Testis (tissue), 3 donors: ENCODE data around the gene PTPRG. TPM values are rescaled to one million over a fixed set of nuclear protein-coding genes. Genes with fewer than 3 reads are reported as not detected.

Experiments used
- DNase-seq: peaks from one replicate; pipeline ENCODE4 v3.0.0-alpha.2; 2019
- H3K27ac ChIP-seq, 2 donors: fragments of 200-600 bp; sonication (generic); one replicate each; pipeline ENCODE4 v1.5.1; 2019
- H3K27me3 ChIP-seq: fragments of 200-600 bp; sonication (generic); one replicate; pipeline ENCODE4 v1.5.1; 2019
- H3K36me3 ChIP-seq: fragments of 200-600 bp; sonication (generic); one replicate; pipeline ENCODE4 v1.5.1; 2017; ENCODE audit warnings: low read depth; ENCODE audit errors: missing control alignments
- H3K4me1 ChIP-seq: fragments of 200-600 bp; sonication (generic); one replicate; pipeline ENCODE4 v1.5.1; 2019
- H3K4me3 ChIP-seq, 2 donors: fragments of 200-600 bp; sonication (generic); one replicate each; pipeline ENCODE4 v1.5.1; 2017 to 2019
- H3K9me3 ChIP-seq: fragments of 200-600 bp; sonication (generic); one replicate; pipeline ENCODE4 v1.5.1; 2017
- POLR2A ChIP-seq: fragments of 450-650 bp; IDR thresholded peaks from one replicate; pipeline ENCODE4 v1.6.1; 2017; ENCODE audit warnings: antibody characterized with exemption, mild to moderate bottlenecking, moderate library complexity
- WGBS, 2 donors: methylation state at CpG; one replicate each; pipeline ENCODE4 v1.1.5; 2018; 5-methylcytosine and 5-hydroxymethylcytosine counted together
- intact Hi-C: fragments of 100-400 bp; cut with DNase I; formaldehyde crosslinking; loops from one replicate; pipeline ENCODE4 v1.15.1; 2023; ENCODE audit warnings: low total_unique reads
- polyA plus RNA-seq: library from polyadenylated mRNA; stranded (reverse); fragments of 350-450 nt; fragmentation: Illumina TruSeq; extraction: RNeasy Lipid Tissue Mini Kit (QIAGEN cat#74804); gene quantifications from one replicate; pipeline ENCODE4 v1.2.3, GENCODE V29; 2014; ENCODE audit warnings: low read depth, low replicate concordance; ENCODE audit not compliant: insufficient read depth
- total RNA-seq, 2 donors: library from RNA; depleted of rRNA; stranded (reverse); fragments of >200 nt; gene quantifications; one replicate each; pipeline ENCODE4 v1.2.3, GENCODE V29; 2016
- TF ChIP-seq, protein P1 (sequence below), 3 experiments: fragments of 450-650 bp in 2 of 3; fragments of 200-600 bp in 1 of 3; sonication (generic) in 1 of 3; IDR thresholded peaks; one replicate each; pipeline ENCODE4 v1.5.1; 2016 to 2019; ENCODE audit warnings: antibody characterized with exemption in 3 of 3, mild to moderate bottlenecking in 2 of 3, moderate library complexity in 1 of 3

PTPRG gene
- total and polyA plus RNA-seq, 3 donors from 2014 or later: 26.3 to 107 (median 75.4) TPM

DNA sequence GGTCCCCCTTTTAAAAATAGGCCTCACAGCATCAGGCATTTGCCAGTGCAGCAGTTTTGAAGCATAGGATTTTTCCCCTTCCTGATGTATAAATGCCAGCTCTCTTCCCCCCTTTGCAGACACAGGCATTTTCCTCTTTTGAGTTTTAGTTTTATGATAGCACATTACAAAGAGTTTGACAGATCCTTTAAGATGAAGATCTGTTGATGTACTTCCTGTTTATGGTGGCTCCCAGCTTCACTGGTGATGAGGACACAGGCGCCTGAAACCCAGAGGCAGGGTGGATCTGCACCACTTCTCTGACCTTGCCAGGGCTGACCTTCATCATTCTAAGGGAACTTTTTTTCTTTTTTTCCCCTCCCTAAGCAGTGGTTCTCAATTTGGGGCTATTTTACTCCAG lies 243.4 kb downstream of the PTPRG start:
- H3K9me3 ChIP-seq: no peaks in the 10 kb centered on the region

DNA sequence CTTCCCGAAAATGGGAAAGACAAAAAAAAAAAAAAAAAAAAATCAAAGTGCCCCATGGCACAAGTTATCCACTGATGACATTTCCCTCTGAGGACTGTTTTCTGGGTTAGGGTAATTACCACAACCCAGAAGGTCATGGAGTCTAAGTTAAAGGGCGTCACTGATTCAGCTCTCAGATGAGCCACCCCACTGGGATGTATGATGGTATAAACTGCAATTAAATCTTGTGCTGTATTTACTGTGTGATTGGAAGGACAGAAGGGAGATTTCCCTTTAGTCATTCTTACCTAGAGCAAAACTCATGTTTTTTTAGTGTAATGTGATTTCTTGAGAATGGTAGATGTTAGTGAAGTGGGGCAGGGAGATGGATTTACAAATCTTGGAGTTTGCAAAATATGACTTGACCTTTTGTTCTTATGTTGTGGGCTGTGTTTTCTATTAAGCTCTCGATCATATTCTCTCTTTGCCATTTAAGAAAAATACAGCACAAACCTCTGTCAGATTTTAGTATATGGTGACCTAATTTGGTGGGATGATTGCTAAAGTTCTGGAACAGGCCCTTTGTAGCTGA lies 244.2 kb downstream of the PTPRG start:
- Histone ChIP-seq H3K27me3 (no peaks in the 10 kb centered on the region), H3K9me3 (no peaks in the 10 kb centered on the region), H3K4me3 (no peak overlapping the region), H3K4me1 (peaks cover 54% of the 10 kb centered on the region), H3K27ac (peak overlapping the region; percentile 62 to 71), H3K36me3 (no peaks in the 10 kb centered on the region)
- TF ChIP-seq, protein P1, sequence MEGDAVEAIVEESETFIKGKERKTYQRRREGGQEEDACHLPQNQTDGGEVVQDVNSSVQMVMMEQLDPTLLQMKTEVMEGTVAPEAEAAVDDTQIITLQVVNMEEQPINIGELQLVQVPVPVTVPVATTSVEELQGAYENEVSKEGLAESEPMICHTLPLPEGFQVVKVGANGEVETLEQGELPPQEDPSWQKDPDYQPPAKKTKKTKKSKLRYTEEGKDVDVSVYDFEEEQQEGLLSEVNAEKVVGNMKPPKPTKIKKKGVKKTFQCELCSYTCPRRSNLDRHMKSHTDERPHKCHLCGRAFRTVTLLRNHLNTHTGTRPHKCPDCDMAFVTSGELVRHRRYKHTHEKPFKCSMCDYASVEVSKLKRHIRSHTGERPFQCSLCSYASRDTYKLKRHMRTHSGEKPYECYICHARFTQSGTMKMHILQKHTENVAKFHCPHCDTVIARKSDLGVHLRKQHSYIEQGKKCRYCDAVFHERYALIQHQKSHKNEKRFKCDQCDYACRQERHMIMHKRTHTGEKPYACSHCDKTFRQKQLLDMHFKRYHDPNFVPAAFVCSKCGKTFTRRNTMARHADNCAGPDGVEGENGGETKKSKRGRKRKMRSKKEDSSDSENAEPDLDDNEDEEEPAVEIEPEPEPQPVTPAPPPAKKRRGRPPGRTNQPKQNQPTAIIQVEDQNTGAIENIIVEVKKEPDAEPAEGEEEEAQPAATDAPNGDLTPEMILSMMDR (IDR thresholded peaks at IDR 0.05): no peak
- no peak for TF ChIP-seq POLR2A
- no peak for DNase-seq
- 36 to 46% methylated on average over 3 of the region's 3 CpGs for WGBS, 2 donors
- intact Hi-C loops: no loop called here

More for the DNA sequence above, 243.4 kb downstream of the PTPRG start:
- intact Hi-C loops: no loop called here
- Histone ChIP-seq H3K4me3 (no peak overlapping the region), H3K27ac (peak overlapping the region; percentile 62 to 71), H3K36me3 (no peaks in the 10 kb centered on the region), H3K27me3 (no peaks in the 10 kb centered on the region), H3K4me1 (peaks cover 45% of the 10 kb centered on the region)
- WGBS, 2 donors: 60 to 71% methylated on average over 1 of the region's 1 CpG
- TF ChIP-seq, protein P1 (IDR thresholded peaks at IDR 0.05): no peak
- no peak for TF ChIP-seq POLR2A
- DNase-seq: no peak

DNA sequence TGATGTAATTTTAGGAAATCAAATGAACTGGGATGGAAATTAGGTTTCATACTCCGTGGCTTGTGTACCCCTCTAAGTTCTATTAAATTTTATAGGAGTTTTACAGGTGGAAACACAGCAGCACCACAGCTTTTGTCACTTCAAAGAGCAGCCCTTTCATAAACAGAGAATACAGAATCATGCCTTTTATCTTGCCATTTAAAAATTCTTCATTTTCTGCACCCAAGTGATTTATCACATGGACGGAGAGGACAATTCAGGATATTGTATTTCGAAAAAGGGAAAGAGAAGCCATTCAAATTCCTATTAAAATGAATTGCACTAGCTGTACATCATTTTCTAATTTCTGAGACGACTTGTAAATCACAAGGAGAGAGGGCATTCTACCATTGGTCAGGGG lies 245.4 kb downstream of the PTPRG start:
- Histone ChIP-seq H3K36me3 (no peaks in the 10 kb centered on the region), H3K4me3 (no peak overlapping the region), H3K27me3 (no peaks in the 10 kb centered on the region), H3K27ac (peak overlapping the region; percentile 62 to 71), H3K9me3 (no peaks in the 10 kb centered on the region), H3K4me1 (peaks cover 57% of the 10 kb centered on the region)
- WGBS, 2 donors: 80 to 83% methylated on average over 4 of the region's 4 CpGs
- DNase-seq: no peak
- TF ChIP-seq, protein P1 (IDR thresholded peaks at IDR 0.05): no peak
- no peak for TF ChIP-seq POLR2A
- intact Hi-C loops: no loop called here

DNA sequence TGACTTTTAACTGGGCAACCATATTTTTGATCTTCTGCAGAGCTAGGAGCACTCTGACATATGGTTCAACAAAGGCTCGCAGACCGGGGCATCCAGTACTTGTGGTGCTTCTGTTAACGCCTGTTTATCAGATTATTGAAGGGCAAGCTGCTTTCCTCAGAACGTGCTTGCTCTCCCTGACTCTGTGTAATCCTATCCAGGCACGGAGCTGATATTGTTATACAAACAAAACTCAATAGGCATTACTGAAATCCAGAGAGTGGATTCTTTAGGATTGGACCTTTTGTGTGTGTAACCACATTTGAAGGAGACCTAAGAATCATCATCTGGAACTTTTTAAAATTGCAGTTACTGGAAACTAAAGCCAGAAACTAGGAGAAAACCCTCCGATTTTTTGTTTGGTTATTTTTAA lies 246.5 kb downstream of the PTPRG start:
- DNase-seq: peak; percentile 44
- Histone ChIP-seq H3K4me1 (peaks cover 57% of the 10 kb centered on the region), H3K36me3 (no peaks in the 10 kb centered on the region), H3K4me3 (no peak overlapping the region), H3K9me3 (no peaks in the 10 kb centered on the region), H3K27me3 (no peaks in the 10 kb centered on the region), H3K27ac (peak overlapping the region; percentile 42 to 62)
- intact Hi-C loops: no loop called here
- 23 to 40% methylated on average over 6 of the region's 6 CpGs for WGBS, 2 donors
- TF ChIP-seq, protein P1 (IDR thresholded peaks at IDR 0.05): no peak
- no peak for TF ChIP-seq POLR2A

DNA sequence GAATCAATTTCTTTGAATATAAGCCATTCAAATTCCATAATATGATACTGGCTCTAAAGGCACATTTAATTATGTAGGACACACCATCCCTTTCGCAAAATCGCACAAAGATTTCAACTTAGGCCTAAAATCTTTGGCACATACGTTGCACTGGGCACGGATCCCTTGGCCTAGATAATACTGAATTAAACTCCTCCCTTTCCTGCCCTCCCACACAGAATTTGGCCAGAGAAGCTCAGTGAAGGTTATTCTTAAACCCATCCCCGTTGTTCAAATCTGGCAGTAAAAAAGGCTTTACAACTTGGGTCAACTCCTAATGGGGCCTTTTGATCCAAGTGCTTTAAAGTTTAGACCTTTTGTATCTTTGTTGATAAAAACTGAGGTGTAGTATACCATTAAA lies 247.2 kb downstream of the PTPRG start:
- intact Hi-C loops: no loop called here
- DNase-seq: peak; percentile 84
- WGBS, 2 donors: 23 to 54% methylated on average over 5 of the region's 5 CpGs
- H3K4me3 ChIP-seq: no peak overlapping the region
- TF ChIP-seq, protein P1 (IDR thresholded peaks at IDR 0.05): no peak
- TF ChIP-seq POLR2A: no peak
- no peaks in the 10 kb centered on the region for H3K9me3 ChIP-seq
- no peaks in the 10 kb centered on the region for H3K36me3 ChIP-seq
- no peaks in the 10 kb centered on the region for H3K27me3 ChIP-seq
- peaks cover 57% of the 10 kb centered on the region for H3K4me1 ChIP-seq
- peak overlapping the region; percentile 42 to 62 for H3K27ac ChIP-seq
